ENCODE measurements around the gene CSDE1. TPM values are rescaled to one million over a fixed set of nuclear protein-coding genes. Genes with fewer than 3 reads are reported as not detected.
A peak's percentile ranks its signal among the peaks of the same experiment; 100 is the strongest.

The CSDE1 gene
- total and polyA plus RNA-seq, 2 experiments from 2014 or later = 161 to 802 TPM

GRCh38 chr1:114720492-114720891 is 37.3 kb downstream of the CSDE1 start:
- peak overlapping the region; percentile 51 for H3K27ac ChIP-seq
- no peaks in the 10 kb centered on the region for H3K27me3 ChIP-seq
- no peaks in the 10 kb centered on the region for H3K36me3 ChIP-seq (replicated peaks; ENCODE audit: insufficient read depth, low read depth)

GRCh38 chr1:114719424-114719787 is 38.4 kb downstream of the CSDE1 start:
- Histone ChIP-seq H4K20me1 (ENCODE audit: insufficient read depth, poor library complexity, severe bottlenecking) (no peaks in the 10 kb centered on the region), H3K79me2 (peaks cover 30% of the 10 kb centered on the region), H3K4me1 (ENCODE audit: insufficient read depth) (peaks cover 20% of the 10 kb centered on the region), H3K36me3 (replicated peaks; ENCODE audit: insufficient read depth, low read depth) (no peaks in the 10 kb centered on the region), H3K27ac (peak overlapping the region; percentile 42), H3K27me3 (no peaks in the 10 kb centered on the region), H3K9me2 (replicated peaks; ENCODE audit: insufficient read depth) (no peaks in the 10 kb centered on the region), H3K4me2 (no peak overlapping the region), H2AFZ (no peak overlapping the region), H3K9me3 (ENCODE audit: low read depth) (no peaks in the 10 kb centered on the region), H3K4me3 (no peak overlapping the region)
- no peak for TF ChIP-seq EZH2 (IDR thresholded peaks at IDR 0.05; ENCODE audit: borderline replicate concordance)
- TF ChIP-seq EZH2phosphoT487 (IDR thresholded peaks at IDR 0.05; ENCODE audit: low read depth, severe bottlenecking, unreplicated experiment) = no peak
- TF ChIP-seq CTCF (IDR thresholded peaks at IDR 0.05; ENCODE audit: poor library complexity) = no peak
- no peak for DNase-seq (ENCODE audit: low spot score)
- 92% methylated on average over 3 of the region's 3 CpGs for WGBS (ENCODE audit: low lambda C conversion rate, missing lambda C conversion rate)

More at GRCh38 chr1:114720492-114720891, 37.3 kb downstream of the CSDE1 start:
- 77% methylated on average over 4 of the region's 4 CpGs for WGBS (ENCODE audit: low lambda C conversion rate, missing lambda C conversion rate)
- Histone ChIP-seq H3K79me2 (peaks cover 19% of the 10 kb centered on the region), H3K9me2 (replicated peaks; ENCODE audit: insufficient read depth) (no peaks in the 10 kb centered on the region), H3K9me3 (ENCODE audit: low read depth) (no peaks in the 10 kb centered on the region), H3K4me3 (no peak overlapping the region), H3K4me2 (no peak overlapping the region), H2AFZ (no peak overlapping the region), H3K4me1 (ENCODE audit: insufficient read depth) (peaks cover 11% of the 10 kb centered on the region), H4K20me1 (ENCODE audit: insufficient read depth, poor library complexity, severe bottlenecking) (no peaks in the 10 kb centered on the region)
- peak; percentile 7 for DNase-seq (ENCODE audit: low spot score)
- no peak for TF ChIP-seq CTCF (IDR thresholded peaks at IDR 0.05; ENCODE audit: poor library complexity)
- TF ChIP-seq EZH2phosphoT487 (IDR thresholded peaks at IDR 0.05; ENCODE audit: low read depth, severe bottlenecking, unreplicated experiment) = no peak
- TF ChIP-seq EZH2 (IDR thresholded peaks at IDR 0.05; ENCODE audit: borderline replicate concordance) = no peak

GRCh38 chr1:114718661-114719423 is 38.9 kb downstream of the CSDE1 start:
- no peaks in the 10 kb centered on the region for H3K27me3 ChIP-seq
- no peaks in the 10 kb centered on the region for H3K36me3 ChIP-seq (replicated peaks; ENCODE audit: insufficient read depth, low read depth)
- H3K9me2 ChIP-seq (replicated peaks; ENCODE audit: insufficient read depth) = no peaks in the 10 kb centered on the region
- no peak overlapping the region for H3K4me3 ChIP-seq
- H3K4me2 ChIP-seq = no peak overlapping the region
- WGBS (ENCODE audit: low lambda C conversion rate, missing lambda C conversion rate) = 92% methylated on average over 11 of the region's 11 CpGs
- peak; percentile 16 for DNase-seq (ENCODE audit: low spot score)
- peak overlapping the region; percentile 44 for H3K27ac ChIP-seq
- no peak overlapping the region for H2AFZ ChIP-seq
- peaks cover 32% of the 10 kb centered on the region for H3K79me2 ChIP-seq
- peaks cover 20% of the 10 kb centered on the region for H3K4me1 ChIP-seq (ENCODE audit: insufficient read depth)
- H4K20me1 ChIP-seq (ENCODE audit: insufficient read depth, poor library complexity, severe bottlenecking) = no peaks in the 10 kb centered on the region
- TF ChIP-seq CTCF (IDR thresholded peaks at IDR 0.05; ENCODE audit: poor library complexity) = no peak
- no peak for TF ChIP-seq EZH2phosphoT487 (IDR thresholded peaks at IDR 0.05; ENCODE audit: low read depth, severe bottlenecking, unreplicated experiment)
- TF ChIP-seq EZH2 (IDR thresholded peaks at IDR 0.05; ENCODE audit: borderline replicate concordance) = no peak
- H3K9me3 ChIP-seq (ENCODE audit: low read depth) = no peaks in the 10 kb centered on the region

Data from hepatocyte (in vitro differentiated cells).